Measurements from ENCODE around the gene GUCD1. TPM values are rescaled to one million over a fixed set of nuclear protein-coding genes. Genes with fewer than 3 reads are reported as not detected.

GUCD1 gene
- total RNA-seq, 4 donors from 2014 or later: 92.8 to 262 (median 144) TPM

- no peak for TF ChIP-seq CTCF (IDR thresholded peaks at IDR 0.05; ENCODE audit: low read depth)
Observed at GRCh38 chr22:24535348-24535747, 19.6 kb downstream of the GUCD1 start.

- no peak for TF ChIP-seq CTCF (IDR thresholded peaks at IDR 0.05; ENCODE audit: low read depth)
Observed at GRCh38 chr22:24532075-24532474, 22.9 kb downstream of the GUCD1 start.

GRCh38 chr22:24529898-24530297, 25.0 kb downstream of the GUCD1 start:
- no peak for TF ChIP-seq CTCF (IDR thresholded peaks at IDR 0.05; ENCODE audit: low read depth)

- TF ChIP-seq CTCF (IDR thresholded peaks at IDR 0.05; ENCODE audit: low read depth): no peak
Observed at GRCh38 chr22:24526191-24526590, 28.7 kb downstream of the GUCD1 start.

- TF ChIP-seq CTCF (IDR thresholded peaks at IDR 0.05; ENCODE audit: low read depth): no peak
Observed at GRCh38 chr22:24525416-24526037, 29.4 kb downstream of the GUCD1 start.

- TF ChIP-seq CTCF (IDR thresholded peaks at IDR 0.05; ENCODE audit: low read depth): no peak
Observed at GRCh38 chr22:24523873-24524272, 31.1 kb downstream of the GUCD1 start.

- TF ChIP-seq CTCF (IDR thresholded peaks at IDR 0.05; ENCODE audit: low read depth): no peak
Observed at GRCh38 chr22:24521791-24522245, 33.1 kb downstream of the GUCD1 start.
